Glutamatergic neuron (in vitro differentiated cells): ENCODE measurements around the gene TSPAN18. TPM values are rescaled to one million over a fixed set of nuclear protein-coding genes. Genes with fewer than 3 reads are reported as not detected.
A peak's percentile ranks its signal among the peaks of the same experiment; 100 is the strongest.

Experiments
- DNase-seq: peaks from one replicate; pipeline ENCODE4 v3.0.0; 2022
- H3K27ac Mint-ChIP-seq: one replicate; pipeline ENCODE4 v1.8.0; 2020; ENCODE audit warnings: mild to moderate bottlenecking, mixed read lengths, inconsistent platforms; ENCODE audit not compliant: unreplicated experiment
- H3K27me3 Mint-ChIP-seq: one replicate; pipeline ENCODE4 v1.8.0; 2020; ENCODE audit warnings: mild to moderate bottlenecking, moderate library complexity, mixed read lengths, inconsistent platforms; ENCODE audit not compliant: unreplicated experiment
- H3K36me3 Mint-ChIP-seq: one replicate; pipeline ENCODE4 v1.8.0; 2020; ENCODE audit warnings: mild to moderate bottlenecking, mixed read lengths, inconsistent platforms; ENCODE audit not compliant: unreplicated experiment
- H3K4me1 Mint-ChIP-seq: one replicate; pipeline ENCODE4 v1.8.0; 2020; ENCODE audit warnings: mild to moderate bottlenecking, low read depth, mixed read lengths, inconsistent platforms; ENCODE audit not compliant: unreplicated experiment
- H3K4me3 Mint-ChIP-seq: one replicate; pipeline ENCODE4 v1.8.0; 2020; ENCODE audit warnings: mild to moderate bottlenecking, mixed read lengths, inconsistent platforms; ENCODE audit not compliant: unreplicated experiment
- H3K9me3 Mint-ChIP-seq: one replicate; pipeline ENCODE4 v1.8.0; 2020; ENCODE audit warnings: mild to moderate bottlenecking, moderate library complexity, mixed read lengths, inconsistent platforms; ENCODE audit not compliant: unreplicated experiment
- total RNA-seq: library from RNA; stranded (reverse); fragmentation: NEBNext Ultra II Directional; extraction: Animal tissue kit (Norgen Biotek cat#: 25700); gene quantifications from one replicate; pipeline ENCODE4 v1.2.1, GENCODE V29; 2021; ENCODE audit not compliant: unreplicated experiment
- TF ChIP-seq, protein P1 (sequence below): fragments of 200-600 bp; sonication (generic); IDR thresholded peaks from one replicate; pipeline ENCODE4 v1.5.0; 2021; ENCODE audit not compliant: partially characterized antibody, unreplicated experiment

TSPAN18 gene
- total RNA-seq, 1 donor from 2014 or later = 80.4 TPM

- peak overlapping the region; percentile 61 for H3K4me3 Mint-ChIP-seq
- DNase-seq = no peak
- H3K36me3 Mint-ChIP-seq = peaks cover 10% of the 10 kb centered on the region
- TF ChIP-seq, protein P1, sequence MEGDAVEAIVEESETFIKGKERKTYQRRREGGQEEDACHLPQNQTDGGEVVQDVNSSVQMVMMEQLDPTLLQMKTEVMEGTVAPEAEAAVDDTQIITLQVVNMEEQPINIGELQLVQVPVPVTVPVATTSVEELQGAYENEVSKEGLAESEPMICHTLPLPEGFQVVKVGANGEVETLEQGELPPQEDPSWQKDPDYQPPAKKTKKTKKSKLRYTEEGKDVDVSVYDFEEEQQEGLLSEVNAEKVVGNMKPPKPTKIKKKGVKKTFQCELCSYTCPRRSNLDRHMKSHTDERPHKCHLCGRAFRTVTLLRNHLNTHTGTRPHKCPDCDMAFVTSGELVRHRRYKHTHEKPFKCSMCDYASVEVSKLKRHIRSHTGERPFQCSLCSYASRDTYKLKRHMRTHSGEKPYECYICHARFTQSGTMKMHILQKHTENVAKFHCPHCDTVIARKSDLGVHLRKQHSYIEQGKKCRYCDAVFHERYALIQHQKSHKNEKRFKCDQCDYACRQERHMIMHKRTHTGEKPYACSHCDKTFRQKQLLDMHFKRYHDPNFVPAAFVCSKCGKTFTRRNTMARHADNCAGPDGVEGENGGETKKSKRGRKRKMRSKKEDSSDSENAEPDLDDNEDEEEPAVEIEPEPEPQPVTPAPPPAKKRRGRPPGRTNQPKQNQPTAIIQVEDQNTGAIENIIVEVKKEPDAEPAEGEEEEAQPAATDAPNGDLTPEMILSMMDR = peak; percentile 26
- H3K9me3 Mint-ChIP-seq = peaks cover 9% of the 10 kb centered on the region
- H3K4me1 Mint-ChIP-seq = peaks cover 32% of the 10 kb centered on the region
- H3K27me3 Mint-ChIP-seq = peaks cover 8% of the 10 kb centered on the region
- H3K27ac Mint-ChIP-seq = peak overlapping the region; percentile 6
These were observed 34.3 kb downstream of the TSPAN18 start for GRCh38 chr11:44760917-44761550.

GRCh38 chr11:44761551-44761961, 34.8 kb downstream of the TSPAN18 start:
- peaks cover 7% of the 10 kb centered on the region for H3K9me3 Mint-ChIP-seq
- DNase-seq = no peak
- peaks cover 8% of the 10 kb centered on the region for H3K27me3 Mint-ChIP-seq
- TF ChIP-seq, protein P1 = no peak
- H3K4me3 Mint-ChIP-seq = peak overlapping the region; percentile 61
- H3K36me3 Mint-ChIP-seq = peaks cover 10% of the 10 kb centered on the region
- H3K4me1 Mint-ChIP-seq = peaks cover 31% of the 10 kb centered on the region
- H3K27ac Mint-ChIP-seq = peak overlapping the region; percentile 6

DNA sequence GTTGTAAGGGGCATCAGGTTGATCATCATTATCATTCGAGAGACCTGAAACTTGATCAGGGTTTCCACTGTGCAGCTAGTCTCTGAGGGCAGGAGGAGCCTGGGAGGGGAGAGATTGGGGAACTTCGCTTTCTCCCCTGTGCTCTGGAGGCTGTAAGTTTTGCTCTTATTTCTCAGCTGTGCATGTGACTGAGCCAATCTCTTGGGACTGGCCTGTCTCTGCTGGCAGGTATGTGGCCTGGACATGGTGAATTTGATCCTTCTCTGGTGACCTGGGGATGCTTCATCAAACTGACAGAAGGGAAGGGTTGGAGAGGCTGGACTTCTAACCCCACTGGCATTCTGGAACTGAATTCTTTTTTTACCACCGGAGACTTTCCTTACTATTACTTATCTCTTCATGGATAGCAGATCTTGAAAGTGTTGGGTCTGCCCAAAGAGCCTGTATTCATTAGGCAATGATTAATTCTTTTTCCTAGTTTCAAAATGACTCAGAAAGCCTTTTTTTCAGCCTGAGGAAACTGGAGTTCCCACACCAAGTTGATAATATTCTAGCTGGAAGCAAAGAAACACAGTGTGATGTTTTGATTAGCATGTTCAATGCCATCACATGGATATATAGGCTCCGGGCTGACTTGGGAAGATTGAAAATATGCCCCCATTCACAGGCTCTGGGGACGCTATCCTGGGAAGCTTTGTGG, 36.5 kb downstream of the TSPAN18 start:
- Mint-ChIP-seq H3K4me3 (peak overlapping the region; percentile 47), H3K9me3 (peaks cover 3% of the 10 kb centered on the region), H3K4me1 (peaks cover 31% of the 10 kb centered on the region), H3K27me3 (peaks cover 8% of the 10 kb centered on the region), H3K27ac (no peak overlapping the region), H3K36me3 (peaks cover 16% of the 10 kb centered on the region)
- DNase-seq = no peak
- TF ChIP-seq, protein P1 = no peak

GRCh38 chr11:44764583-44764982, 37.8 kb downstream of the TSPAN18 start:
- DNase-seq = no peak
- peaks cover 31% of the 10 kb centered on the region for H3K4me1 Mint-ChIP-seq
- H3K27me3 Mint-ChIP-seq = peaks cover 8% of the 10 kb centered on the region
- no peak overlapping the region for H3K27ac Mint-ChIP-seq
- H3K4me3 Mint-ChIP-seq = no peak overlapping the region
- TF ChIP-seq, protein P1 = no peak
- H3K9me3 Mint-ChIP-seq = no peaks in the 10 kb centered on the region
- H3K36me3 Mint-ChIP-seq = peaks cover 14% of the 10 kb centered on the region

DNA sequence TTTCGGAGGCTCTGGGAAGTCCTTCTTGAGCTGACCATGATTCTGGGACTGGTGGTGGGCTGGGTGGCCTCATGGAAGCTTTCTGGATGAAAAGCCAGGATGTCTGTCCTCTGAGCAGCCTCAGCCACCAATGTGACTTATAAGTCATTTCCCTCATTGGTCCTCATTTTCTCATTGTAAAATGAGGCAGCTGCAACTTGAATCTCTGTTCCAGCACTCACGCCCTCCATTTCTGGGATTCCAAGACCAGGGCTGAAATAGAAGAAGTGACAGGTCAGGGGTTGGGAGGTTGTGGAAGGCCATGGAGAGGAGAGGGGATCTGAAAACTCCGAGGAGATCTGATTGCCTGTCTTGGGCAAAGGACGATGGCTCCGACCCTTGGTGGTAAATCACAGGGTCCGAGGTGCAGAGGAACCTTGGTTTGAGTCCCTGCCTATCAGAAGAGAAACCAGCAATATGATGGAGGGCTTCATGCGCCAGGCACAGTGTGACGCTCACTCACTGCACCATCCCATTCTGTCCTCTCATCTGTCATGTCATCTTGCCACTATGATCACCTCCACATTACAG, 38.3 kb downstream of the TSPAN18 start:
- H3K4me3 Mint-ChIP-seq = no peak overlapping the region
- H3K27me3 Mint-ChIP-seq = peaks cover 3% of the 10 kb centered on the region
- H3K36me3 Mint-ChIP-seq = peaks cover 14% of the 10 kb centered on the region
- TF ChIP-seq, protein P1 = no peak
- H3K4me1 Mint-ChIP-seq = peaks cover 31% of the 10 kb centered on the region
- H3K9me3 Mint-ChIP-seq = no peaks in the 10 kb centered on the region
- no peak for DNase-seq
- no peak overlapping the region for H3K27ac Mint-ChIP-seq
